ENCODE data around the gene BTNL9. TPM values are rescaled to one million over a fixed set of nuclear protein-coding genes. Genes with fewer than 3 reads are reported as not detected.

The BTNL9 gene
- total RNA-seq, 2 experiments from 2014 or later, result not detected

Other genes with a start within 250 kb of the BTNL9 start
- 100 to 1,000 TPM; 122 to 128 TPM for gene MGAT1, start 237.5 kb upstream of the BTNL9 start, total RNA-seq
- gene ZFP62, start 179.0 kb upstream of the BTNL9 start, total RNA-seq, result 10 to 100 TPM; 26.7 to 27.3 TPM
- gene BTNL8, start 141.1 kb upstream of the BTNL9 start, total RNA-seq, result not detected
- gene BTNL3, start 51.4 kb upstream of the BTNL9 start, total RNA-seq, result not detected
- not detected for gene OR2V1, start 90.9 kb downstream of the BTNL9 start, total RNA-seq
- not detected for gene OR2V2, start 107.3 kb downstream of the BTNL9 start, total RNA-seq
- 1 to 10 TPM; 1.9 TPM for gene TRIM7, start 164.9 kb downstream of the BTNL9 start, total RNA-seq
- 10 to 100 TPM; 36.5 to 38.6 TPM for gene TRIM41, start 183.0 kb downstream of the BTNL9 start, total RNA-seq
- 1,000 to 10,000 TPM; 2,374 to 2,418 TPM for gene RACK1, start 203.6 kb downstream of the BTNL9 start, total RNA-seq
- 10 to 100 TPM; 10.4 TPM for gene TRIM52, start 220.9 kb downstream of the BTNL9 start, total RNA-seq

Data from activated CD8-positive, alpha-beta memory T cell treated with anti-CD3 and anti-CD28 coated beads for 36 hours (primary cell).